ENCODE data around the gene CINP. TPM values are rescaled to one million over a fixed set of nuclear protein-coding genes. Genes with fewer than 3 reads are reported as not detected.

Gene CINP
- total RNA-seq (2011; cell fraction: chromatin; rRNA removed; ENCODE audit: low replicate concordance): 24.7 and 34.2 TPM in 2 replicates
- total RNA-seq (2011; cell fraction: nucleolus; rRNA removed): 17.8 and 18.5 TPM in 2 replicates
- total RNA-seq (2011; cell fraction: nucleoplasm; rRNA removed): 23.9 and 27.1 TPM in 2 replicates
- total RNA-seq (2014; rRNA removed) (47.7 and 56.1 TPM in 2 replicates), total RNA-seq (2014; rRNA removed; fragmentation: Illumina TruSeq; extraction: Trizol) (39.3 and 44.7 TPM in 2 replicates), total RNA-seq (2015; rRNA removed; fragmentation: Illumina TruSeq; extraction: Trizol) (40.1 and 41.2 TPM in 2 replicates), total RNA-seq (2021) (41.2 and 41.8 TPM in 2 replicates), polyA plus RNA-seq (2011; rRNA removed) (40.8 and 43.7 TPM in 2 replicates), polyA plus RNA-seq (2014; fragmentation: Illumina TruSeq; extraction: Trizol) (56.5 and 62.4 TPM in 2 replicates), polyA plus RNA-seq (2014; fragmentation: Nextera tagmentation; extraction: Ambion mirVana) (10 to 100 TPM; 36.3 to 63.2 TPM), polyA plus RNA-seq (2014; rRNA removed) (54.2 and 54.5 TPM in 2 replicates), polyA minus RNA-seq (2011; rRNA and poly(A)+ RNA removed) (26.9 and 36.0 TPM in 2 replicates), Bru-seq, nascent RNA (percentile 65 among the genes with signal in this experiment), BruChase-seq, experiment 1, labeled RNA remaining after a 2-hour chase (percentile 62 among the genes with signal in this experiment), BruChase-seq, experiment 2, labeled RNA remaining after a 6-hour chase (percentile 61 among the genes with signal in this experiment)
- polyA plus RNA-seq (2011; cell fraction: cytosol; rRNA removed): 46.2 and 84.1 TPM in 2 replicates
- polyA plus RNA-seq (2011; cell fraction: nucleus; rRNA removed): 15.0 and 17.6 TPM in 2 replicates
- polyA plus RNA-seq (2012): 37.8 and 38.6 TPM in 2 replicates
- 15.5 and 16.7 TPM in 2 replicates for polyA minus RNA-seq (2011; cell fraction: cytosol; rRNA and poly(A)+ RNA removed)
- 7.1 and 10.9 TPM in 2 replicates for polyA minus RNA-seq (2011; cell fraction: nucleus; rRNA and poly(A)+ RNA removed)
- long read RNA-seq, experiment 1, transcript CINP-201 (5 exons, 955 nt): major isoform, 52 of 67 reads
- long read RNA-seq, experiment 1, partial matches to known transcripts: 4 of 67 reads
- long read RNA-seq, experiment 1, other reads (novel, unspliced or antisense): 10 of 67 reads
- long read RNA-seq, experiment 2, full-length matches to known transcripts: 28 of 52 reads
- long read RNA-seq, experiment 2, partial matches to known transcripts: 18 of 52 reads
- long read RNA-seq, experiment 2, other reads (novel, unspliced or antisense): 6 of 52 reads
- long read RNA-seq, experiment 3, full-length matches to known transcripts: 26 of 34 reads
- long read RNA-seq, experiment 3, partial matches to known transcripts: 4 of 34 reads
- long read RNA-seq, experiment 3, other reads (novel, unspliced or antisense): 4 of 34 reads

- BruUV-seq (replicated peaks): no TSS peak
- peak; percentile 99 for ATAC-seq
- WGBS (ENCODE audit: insufficient coverage, low coverage, missing lambda C conversion rate): 0% methylated on average over 18 of the region's 58 CpGs
- peaks cover 8 to 14% of the 10 kb centered on the region in 2 experiments for H3K4me1 ChIP-seq (replicated peaks in 1 of 2; ENCODE audit: control insufficient read depth in 2 of 2, insufficient read depth in 2 of 2, low read length in 2 of 2)
- POLR2A ChIA-PET: interaction anchor here (0.7 to 2.3 kb wide), 4 partner anchors 13 to 138 kb away, joined by 3 to 9 read pairs (median 3); no protein-coding TSS in a partner anchor
- no peaks in the 10 kb centered on the region for H3K9me1 ChIP-seq (ENCODE audit: control insufficient read depth, insufficient read depth, low read length)
- intact Hi-C loops (cut with micrococcal nuclease) (no loop called here), in situ Hi-C loops (cut with MboI) (no loop called here)
- peak; percentile 76 for FAIRE-seq
- H3K36me3 ChIP-seq (ENCODE audit: control insufficient read depth, insufficient read depth, low read length): peaks cover 18% of the 10 kb centered on the region
- H4K20me1 ChIP-seq (replicated peaks; ENCODE audit: control insufficient read depth, insufficient read depth, low read length): no peaks in the 10 kb centered on the region
- peak within 1 kb of the TSS; percentile 77 to 91 for H3K9ac ChIP-seq (ENCODE audit: insufficient read depth in 1 of 2, low read depth in 2 of 2, low read length in 2 of 2)
- peak; percentile 90 to 94 (median 92) for DNase-seq (ENCODE audit: extremely low read depth in 1 of 4, low spot score in 3 of 4)
- H3K9me3 ChIP-seq (replicated peaks; ENCODE audit: control insufficient read depth, insufficient read depth, low read depth, low read length): no peaks in the 10 kb centered on the region
- H3K27me3 ChIP-seq (ENCODE audit: control insufficient read depth in 2 of 2, insufficient read depth in 2 of 2, low read length in 2 of 2): no peaks in the 10 kb centered on the region
- peak within 1 kb of the TSS; percentile 66 for H3K4me3 ChIP-seq
- CTCF ChIA-PET (ENCODE audit: low intra/inter-chr PET ratio): no interaction called here
- peak within 1 kb of the TSS; percentile 92 for H3K4me2 ChIP-seq (ENCODE audit: insufficient read depth, low read length)
- peaks cover 20% of the 10 kb centered on the region for H3K79me2 ChIP-seq (ENCODE audit: control insufficient read depth, insufficient read depth, low read length)
- peak within 1 kb of the TSS; percentile 90 for H2AFZ ChIP-seq (ENCODE audit: low read depth, low read length)
- peak within 1 kb of the TSS; percentile 69 for H3K27ac ChIP-seq (ENCODE audit: extremely low read depth, low read depth, low read length)
- TF ChIP-seq MAFG (tag; conservative IDR thresholded peaks at IDR 0.05) (no peak), SPI1 (IDR thresholded peaks at IDR 0.05; ENCODE audit: borderline replicate concordance, low read depth, low read length) (no peak), CREB1 (IDR thresholded peaks at IDR 0.05) (peak; percentile 80), CREB1 (CRISPR knock-in tag; IDR thresholded peaks at IDR 0.05) (peak; percentile 82), GABPA (tag; conservative IDR thresholded peaks at IDR 0.05; ENCODE audit: low read depth) (peak; percentile 95), GTF2F1 (IDR thresholded peaks at IDR 0.05; ENCODE audit: low read depth, low read length) (no peak), NFE2L1 (tag; IDR thresholded peaks at IDR 0.05; ENCODE audit: borderline replicate concordance, low read depth) (no peak)
Measured at GRCh38 chr14:102362545-102363181, at the start of gene CINP, which contains the start of gene TECPR2. Gene CINP (minus strand): TSS chr14:102362890. CDS start chr14:102362851, 39 bp downstream. Gene TECPR2 (plus strand): TSS chr14:102362941. CDS start chr14:102376722, 13,781 bp downstream.
